ENCODE data around the gene SMC4.
A peak's percentile ranks its signal among the peaks of the same experiment; 100 is the strongest.
"Not testable (repeated sequence)": the region's sequence is repeated elsewhere in the genome, so short reads cannot be mapped to it uniquely, and the experiment has no call there.

The SMC4 gene

DNA sequence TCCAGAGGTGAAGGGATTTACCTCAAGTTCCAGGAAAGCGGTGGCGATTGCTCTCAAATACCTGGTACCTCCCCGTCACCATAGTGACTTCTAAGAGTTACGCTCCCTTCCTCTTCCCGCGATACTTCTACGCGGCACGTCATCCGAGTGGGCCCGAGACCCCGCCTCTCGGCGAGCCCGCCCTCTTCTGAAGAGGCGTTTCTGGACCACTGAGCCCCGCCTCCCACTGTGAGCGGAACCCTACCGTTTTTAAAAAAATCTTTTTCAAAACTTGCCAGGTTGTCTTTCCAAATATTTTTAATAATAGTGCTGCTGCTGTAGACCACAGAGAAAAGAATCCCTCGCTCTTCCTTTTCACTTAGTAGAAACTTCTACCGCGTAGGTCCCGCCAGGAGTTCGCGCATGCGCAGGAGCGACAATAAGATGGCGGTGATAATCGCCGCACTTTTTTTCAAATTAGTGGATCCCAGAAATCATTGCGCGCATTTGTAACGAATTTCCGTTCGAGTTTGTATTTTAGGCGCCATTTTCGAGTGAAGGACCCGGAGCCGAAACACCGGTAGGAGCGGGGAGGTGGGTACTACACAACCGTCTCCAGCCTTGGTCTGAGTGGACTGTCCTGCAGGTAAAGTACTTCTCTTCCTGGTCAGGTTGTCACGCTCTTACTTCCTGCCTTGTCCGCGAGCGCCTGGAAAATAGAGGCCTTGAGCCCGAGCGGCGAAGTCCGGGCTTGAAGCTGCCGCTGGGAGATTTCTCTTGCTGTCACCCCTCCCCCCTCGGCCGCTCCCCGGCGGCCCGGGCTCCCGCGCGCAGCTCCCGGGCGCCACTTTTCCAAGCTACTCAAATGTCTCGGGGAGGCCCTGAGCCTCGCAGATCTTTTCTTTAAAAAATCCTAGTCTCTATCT is at the start of gene SMC4, which contains the start of gene IFT80:
TSS of gene SMC4 (plus strand) at position 526 of the 905 bp plus-strand sequence. CDS start 1,177 bp downstream, outside the sequence.
TSS of gene IFT80 (minus strand) at position 101 of the 905 bp plus-strand sequence. CDS start 14,625 bp downstream, outside the sequence.
- Histone ChIP-seq H3K9ac (ENCODE audit: low read depth in 1 of 2, low read length in 2 of 2) (peak within 1 kb of the TSS; percentile 81 to 93), H3K9me3 (ENCODE audit: control insufficient read depth in 2 of 2, low read length in 2 of 2) (no peaks in the 10 kb centered on the region), H3K27me3 (ENCODE audit: control insufficient read depth in 2 of 2, insufficient read depth in 2 of 2, low read length in 2 of 2) (no peaks in the 10 kb centered on the region), H3K27ac (ENCODE audit: low read depth in 2 of 2, low read length in 2 of 2) (peak within 1 kb of the TSS; percentile 86 to 92), H3K4me3 (ENCODE audit: low read length in 2 of 2) (peak within 1 kb of the TSS; percentile 82 to 100), H3K4me1 (ENCODE audit: control insufficient read depth in 2 of 2, insufficient read depth in 2 of 2, low read length in 2 of 2) (peaks cover 11 to 18% of the 10 kb centered on the region in 2 donors), H3K36me3 (ENCODE audit: control insufficient read depth in 2 of 2, insufficient read depth in 2 of 2, low read length in 2 of 2) (no peaks in the 10 kb centered on the region)

DNA sequence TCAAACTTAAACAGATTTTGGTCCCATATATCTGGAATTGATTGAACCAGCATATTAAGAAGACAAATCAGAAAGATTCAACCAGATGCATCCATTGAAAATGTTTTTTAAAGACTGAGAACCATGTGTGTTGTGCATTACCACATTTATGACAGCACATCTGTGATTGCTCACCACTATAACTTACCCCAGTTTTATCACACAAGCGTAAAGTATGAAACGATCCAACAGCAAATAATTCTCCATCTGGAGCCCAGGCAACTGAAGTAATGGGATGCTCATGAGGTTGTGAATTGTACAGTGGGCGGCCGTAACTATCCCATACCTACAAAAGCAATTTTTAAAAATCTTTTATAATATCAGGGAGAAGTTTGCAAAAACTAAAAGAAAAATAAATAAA is 43.6 kb upstream of the SMC4 start:
- Histone ChIP-seq H3K9me3 (ENCODE audit: control insufficient read depth in 2 of 2, low read length in 2 of 2) (no peaks in the 10 kb centered on the region), H3K27ac (ENCODE audit: low read depth in 2 of 2, low read length in 2 of 2) (no peak overlapping the region), H3K27me3 (ENCODE audit: control insufficient read depth in 2 of 2, insufficient read depth in 2 of 2, low read length in 2 of 2) (no peaks in the 10 kb centered on the region), H3K4me1 (ENCODE audit: control insufficient read depth in 2 of 2, insufficient read depth in 2 of 2, low read length in 2 of 2) (no peaks in the 10 kb centered on the region), H3K9ac (ENCODE audit: low read depth in 1 of 2, low read length in 2 of 2) (no peak overlapping the region), H3K4me3 (ENCODE audit: low read length in 2 of 2) (no peak overlapping the region), H3K36me3 (ENCODE audit: control insufficient read depth in 2 of 2, insufficient read depth in 2 of 2, low read length in 2 of 2) (peaks cover 0 to 7% of the 10 kb centered on the region in 2 donors)

DNA sequence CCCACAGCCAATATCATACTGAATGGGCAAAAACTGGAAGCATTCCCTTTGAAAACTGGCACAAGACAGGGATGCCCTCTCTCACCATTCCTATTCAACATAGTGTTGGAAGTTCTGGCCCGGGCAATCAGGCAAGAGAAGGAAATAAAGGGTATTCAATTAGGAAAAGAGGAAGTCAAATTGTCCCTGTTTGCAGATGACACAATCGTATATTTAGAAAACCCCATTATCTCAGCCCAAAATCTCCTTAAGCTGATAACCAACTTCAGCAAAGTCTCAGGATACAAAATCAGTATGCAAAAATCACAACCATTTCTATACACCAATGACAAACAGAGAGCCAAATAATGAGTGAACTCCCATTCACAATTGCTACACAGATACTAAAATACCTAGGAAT is 36.6 kb upstream of the SMC4 start:
- H3K9me3 ChIP-seq (ENCODE audit: control insufficient read depth in 2 of 2, low read length in 2 of 2); H3K27ac ChIP-seq (ENCODE audit: low read depth in 2 of 2, low read length in 2 of 2); H3K36me3 ChIP-seq (ENCODE audit: control insufficient read depth in 2 of 2, insufficient read depth in 2 of 2, low read length in 2 of 2); H3K9ac ChIP-seq (ENCODE audit: low read depth in 1 of 2, low read length in 2 of 2); H3K27me3 ChIP-seq (ENCODE audit: control insufficient read depth in 2 of 2, insufficient read depth in 2 of 2, low read length in 2 of 2); H3K4me3 ChIP-seq (ENCODE audit: low read length in 2 of 2); H3K4me1 ChIP-seq (ENCODE audit: control insufficient read depth in 2 of 2, insufficient read depth in 2 of 2, low read length in 2 of 2): not testable (repeated sequence)

DNA sequence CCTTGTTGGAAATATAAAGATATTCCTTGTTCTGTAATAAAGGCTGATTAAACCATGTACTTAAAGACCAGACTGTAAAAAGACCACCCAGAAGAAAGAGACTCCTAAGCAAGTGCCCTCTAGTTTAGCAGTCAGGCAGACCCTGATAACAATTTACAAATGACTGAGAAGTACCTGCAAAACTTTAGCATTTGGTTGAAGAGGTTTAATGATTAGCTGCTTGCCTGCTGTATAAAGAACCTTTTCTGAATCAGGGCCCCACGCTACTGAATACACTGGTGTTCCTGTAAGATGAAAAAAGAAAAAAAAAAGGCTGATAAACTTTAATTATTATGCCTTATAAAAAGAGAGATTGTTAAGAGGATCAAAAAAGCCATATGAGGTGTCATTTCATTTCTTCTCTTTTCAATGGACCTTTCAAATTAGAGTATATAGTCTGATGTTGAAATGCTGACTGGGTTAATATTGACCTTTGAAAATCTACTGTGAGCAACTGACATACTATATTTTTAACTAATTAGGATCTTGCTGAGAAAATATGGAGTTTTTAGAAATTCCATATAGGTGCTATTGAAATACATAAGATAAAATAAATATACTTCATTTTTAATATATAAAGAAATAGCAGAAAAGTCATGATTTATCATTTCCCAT is 33.5 kb upstream of the SMC4 start:
- H3K4me1 ChIP-seq (ENCODE audit: control insufficient read depth in 2 of 2, insufficient read depth in 2 of 2, low read length in 2 of 2) = no peaks in the 10 kb centered on the region

DNA sequence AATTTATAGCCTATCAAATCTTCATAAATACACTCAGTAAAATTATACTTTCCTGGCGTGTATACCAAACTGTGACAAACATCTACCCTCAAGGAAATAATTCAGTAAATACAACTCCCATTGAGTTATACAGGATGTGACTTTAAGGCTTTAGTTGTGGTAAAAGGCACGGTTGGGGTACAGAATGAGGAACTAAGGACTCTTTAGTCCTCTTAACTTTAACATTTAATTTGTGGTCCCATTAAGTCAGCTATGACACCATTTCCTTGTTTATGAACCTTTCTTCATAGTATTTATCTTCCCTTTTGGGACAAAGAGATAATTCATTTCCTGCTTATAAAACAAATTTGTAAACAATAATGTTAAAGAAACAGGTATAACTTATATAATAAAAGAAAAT is 30.6 kb upstream of the SMC4 start:
- Histone ChIP-seq H3K9me3 (ENCODE audit: control insufficient read depth in 2 of 2, low read length in 2 of 2) (no peaks in the 10 kb centered on the region), H3K4me1 (ENCODE audit: control insufficient read depth in 2 of 2, insufficient read depth in 2 of 2, low read length in 2 of 2) (no peaks in the 10 kb centered on the region), H3K4me3 (ENCODE audit: low read length in 2 of 2) (no peak overlapping the region), H3K27ac (ENCODE audit: low read depth in 2 of 2, low read length in 2 of 2) (no peak overlapping the region), H3K36me3 (ENCODE audit: control insufficient read depth in 2 of 2, insufficient read depth in 2 of 2, low read length in 2 of 2) (peaks cover 2 to 3% of the 10 kb centered on the region in 2 donors), H3K9ac (ENCODE audit: low read depth in 1 of 2, low read length in 2 of 2) (no peak overlapping the region), H3K27me3 (ENCODE audit: control insufficient read depth in 2 of 2, insufficient read depth in 2 of 2, low read length in 2 of 2) (no peaks in the 10 kb centered on the region)

More for the DNA sequence above, 33.5 kb upstream of the SMC4 start:
- Histone ChIP-seq H3K27me3 (ENCODE audit: control insufficient read depth in 2 of 2, insufficient read depth in 2 of 2, low read length in 2 of 2) (no peaks in the 10 kb centered on the region), H3K36me3 (ENCODE audit: control insufficient read depth in 2 of 2, insufficient read depth in 2 of 2, low read length in 2 of 2) (peaks cover 2 to 3% of the 10 kb centered on the region in 2 donors), H3K9me3 (ENCODE audit: control insufficient read depth in 2 of 2, low read length in 2 of 2) (no peaks in the 10 kb centered on the region), H3K4me3 (ENCODE audit: low read length in 2 of 2) (no peak overlapping the region), H3K9ac (ENCODE audit: low read depth in 1 of 2, low read length in 2 of 2) (no peak overlapping the region), H3K27ac (ENCODE audit: low read depth in 2 of 2, low read length in 2 of 2) (no peak overlapping the region)

DNA sequence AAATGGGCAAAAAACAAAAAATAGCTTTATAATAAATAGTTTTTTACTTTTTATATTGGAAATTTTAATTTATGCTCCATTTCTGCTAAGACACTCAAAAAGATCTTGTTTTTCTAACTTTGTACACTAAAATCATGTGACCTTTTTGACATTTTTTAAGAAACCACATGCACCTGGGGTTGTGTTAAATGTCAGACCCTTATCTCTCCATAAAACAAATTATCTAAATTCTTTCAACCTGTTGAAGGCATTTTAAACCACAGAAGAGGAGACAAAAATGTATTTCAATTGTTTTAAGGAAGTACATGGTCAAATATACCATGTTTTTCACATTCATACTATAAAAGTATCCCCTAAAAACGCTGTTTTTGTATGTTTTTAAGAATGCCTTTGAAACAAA is 29.7 kb upstream of the SMC4 start:
- Histone ChIP-seq H3K4me1 (ENCODE audit: control insufficient read depth in 2 of 2, insufficient read depth in 2 of 2, low read length in 2 of 2) (no peaks in the 10 kb centered on the region), H3K36me3 (ENCODE audit: control insufficient read depth in 2 of 2, insufficient read depth in 2 of 2, low read length in 2 of 2) (peaks cover 2 to 3% of the 10 kb centered on the region in 2 donors), H3K4me3 (ENCODE audit: low read length in 2 of 2) (no peak overlapping the region), H3K27ac (ENCODE audit: low read depth in 2 of 2, low read length in 2 of 2) (no peak overlapping the region), H3K27me3 (ENCODE audit: control insufficient read depth in 2 of 2, insufficient read depth in 2 of 2, low read length in 2 of 2) (no peaks in the 10 kb centered on the region), H3K9ac (ENCODE audit: low read depth in 1 of 2, low read length in 2 of 2) (no peak overlapping the region), H3K9me3 (ENCODE audit: control insufficient read depth in 2 of 2, low read length in 2 of 2) (no peaks in the 10 kb centered on the region)

DNA sequence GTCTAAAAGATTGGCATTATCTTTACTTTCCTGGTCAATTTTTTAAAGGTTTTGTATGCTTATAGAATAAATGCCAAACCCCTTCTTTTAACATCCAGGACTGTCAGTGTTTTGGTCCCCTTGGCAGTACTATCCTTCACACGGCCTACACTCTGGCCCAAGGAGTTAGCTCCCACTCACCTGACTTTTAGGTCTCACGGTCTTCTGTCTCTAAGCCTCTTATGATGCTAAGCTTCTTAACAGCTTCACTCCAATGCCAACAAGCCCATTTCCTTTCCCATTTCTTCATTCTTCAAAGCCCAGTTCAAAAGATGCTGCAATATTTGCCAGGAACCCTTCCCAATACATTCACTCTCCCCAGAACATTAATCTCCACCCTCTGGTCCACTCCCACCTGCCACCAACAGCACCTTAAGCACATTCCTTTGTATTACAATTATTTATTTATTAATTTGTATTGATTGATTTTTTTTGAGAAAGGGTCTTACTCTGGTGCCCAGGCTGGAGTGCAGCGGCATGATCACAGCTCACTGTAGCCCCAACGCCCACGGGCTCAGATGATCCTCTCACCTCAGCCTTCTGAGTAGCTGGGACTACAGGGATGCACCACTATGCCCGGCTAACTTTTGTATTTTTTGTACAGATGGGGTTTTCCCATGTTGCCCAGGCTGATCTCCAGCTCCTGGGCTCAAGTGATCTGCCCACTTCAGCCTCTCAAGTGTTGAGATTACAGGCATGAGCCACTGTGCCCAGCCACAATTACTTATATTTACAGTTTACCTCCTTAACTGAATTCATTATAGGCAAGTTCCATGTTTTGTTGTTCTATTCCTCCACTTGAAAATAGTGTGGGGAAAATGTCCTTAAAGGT is 28.2 kb upstream of the SMC4 start:
- no peaks in the 10 kb centered on the region for H3K4me1 ChIP-seq (ENCODE audit: control insufficient read depth in 2 of 2, insufficient read depth in 2 of 2, low read length in 2 of 2)
- H3K9me3 ChIP-seq (ENCODE audit: control insufficient read depth in 2 of 2, low read length in 2 of 2) = no peaks in the 10 kb centered on the region
- no peak overlapping the region for H3K27ac ChIP-seq (ENCODE audit: low read depth in 2 of 2, low read length in 2 of 2)
- no peak overlapping the region for H3K9ac ChIP-seq (ENCODE audit: low read depth in 1 of 2, low read length in 2 of 2)
- no peak overlapping the region for H3K4me3 ChIP-seq (ENCODE audit: low read length in 2 of 2)
- H3K36me3 ChIP-seq (ENCODE audit: control insufficient read depth in 2 of 2, insufficient read depth in 2 of 2, low read length in 2 of 2) = no peaks in the 10 kb centered on the region
- no peaks in the 10 kb centered on the region for H3K27me3 ChIP-seq (ENCODE audit: control insufficient read depth in 2 of 2, insufficient read depth in 2 of 2, low read length in 2 of 2)

DNA sequence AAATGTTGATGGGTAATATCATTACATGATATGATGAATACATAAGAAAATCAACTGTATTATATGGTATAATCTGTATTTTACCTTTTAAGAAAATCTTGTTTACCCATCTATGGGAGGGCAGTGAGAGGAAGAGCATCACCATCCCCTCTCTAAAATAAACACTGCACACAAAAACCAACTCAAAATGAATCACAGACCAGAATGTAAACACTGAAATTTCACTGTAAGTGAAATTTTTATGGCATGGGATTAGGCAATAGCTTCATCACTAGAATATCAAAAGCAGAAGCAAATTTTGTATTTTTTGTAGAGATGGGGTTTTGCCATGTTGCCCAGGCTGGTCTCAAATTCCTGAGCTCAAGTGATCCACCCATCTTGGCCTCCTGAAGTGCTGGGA is 26.7 kb upstream of the SMC4 start:
- no peak overlapping the region for H3K9ac ChIP-seq (ENCODE audit: low read depth in 1 of 2, low read length in 2 of 2)
- H3K4me1 ChIP-seq (ENCODE audit: control insufficient read depth in 2 of 2, insufficient read depth in 2 of 2, low read length in 2 of 2) = no peaks in the 10 kb centered on the region
- H3K27ac ChIP-seq (ENCODE audit: low read depth in 2 of 2, low read length in 2 of 2) = no peak overlapping the region
- H3K4me3 ChIP-seq (ENCODE audit: low read length in 2 of 2) = no peak overlapping the region
- H3K27me3 ChIP-seq (ENCODE audit: control insufficient read depth in 2 of 2, insufficient read depth in 2 of 2, low read length in 2 of 2) = no peaks in the 10 kb centered on the region
- no peaks in the 10 kb centered on the region for H3K9me3 ChIP-seq (ENCODE audit: control insufficient read depth in 2 of 2, low read length in 2 of 2)
- peaks cover 0 to 3% of the 10 kb centered on the region in 2 donors for H3K36me3 ChIP-seq (ENCODE audit: control insufficient read depth in 2 of 2, insufficient read depth in 2 of 2, low read length in 2 of 2)

DNA sequence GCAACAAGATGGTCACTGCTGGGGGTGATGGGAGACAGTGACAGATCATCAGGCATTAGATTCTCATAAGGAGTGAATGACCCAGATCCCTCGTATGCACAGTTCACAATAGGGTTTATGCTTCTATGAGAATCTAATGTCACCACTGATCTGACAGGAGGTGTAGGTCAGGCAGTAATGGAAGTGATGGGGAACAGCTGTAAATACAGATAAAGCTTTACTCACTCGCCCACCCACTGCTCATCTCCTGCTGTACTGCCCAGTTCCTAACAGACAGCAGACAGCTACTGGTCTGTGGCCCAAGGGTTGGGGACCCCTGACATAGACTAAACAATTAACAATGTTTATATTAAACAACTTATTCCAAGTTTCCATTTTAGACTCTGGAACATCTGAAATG is 25.8 kb upstream of the SMC4 start:
- H3K9ac ChIP-seq (ENCODE audit: low read depth in 1 of 2, low read length in 2 of 2) = no peak overlapping the region
- no peak overlapping the region for H3K4me3 ChIP-seq (ENCODE audit: low read length in 2 of 2)
- H3K27me3 ChIP-seq (ENCODE audit: control insufficient read depth in 2 of 2, insufficient read depth in 2 of 2, low read length in 2 of 2) = no peaks in the 10 kb centered on the region
- peaks cover 0 to 3% of the 10 kb centered on the region in 2 donors for H3K36me3 ChIP-seq (ENCODE audit: control insufficient read depth in 2 of 2, insufficient read depth in 2 of 2, low read length in 2 of 2)
- no peaks in the 10 kb centered on the region for H3K9me3 ChIP-seq (ENCODE audit: control insufficient read depth in 2 of 2, low read length in 2 of 2)
- H3K27ac ChIP-seq (ENCODE audit: low read depth in 2 of 2, low read length in 2 of 2) = no peak overlapping the region
- no peaks in the 10 kb centered on the region for H3K4me1 ChIP-seq (ENCODE audit: control insufficient read depth in 2 of 2, insufficient read depth in 2 of 2, low read length in 2 of 2)
